Fibroblast of lung (primary cell): ENCODE results near the gene GDF9. TPM values are rescaled to one million over a fixed set of nuclear protein-coding genes. Genes with fewer than 3 reads are reported as not detected.

Source experiments
- DNase-seq, 2 donors: peaks; one replicate each; pipeline versions ENCODE4 v3.0.0 to v3.0.0-alpha.2; 2010; ENCODE audit warnings: low read depth in 2 of 2
- H2AFZ ChIP-seq: 2 replicates; pipeline ENCODE4 v1.5.1; 2012; ENCODE audit warnings: low read length, control low read depth, inconsistent platforms
- H3K27ac ChIP-seq: 2 replicates; pipeline ENCODE4 v1.5.1; 2011; ENCODE audit warnings: low read length, control low read depth; ENCODE audit not compliant: insufficient read depth
- H3K27me3 ChIP-seq: 2 replicates; pipeline ENCODE4 v1.5.1; 2011; ENCODE audit warnings: mild to moderate bottlenecking, low read length; ENCODE audit not compliant: control insufficient read depth, insufficient read depth
- H3K36me3 ChIP-seq: 2 replicates; pipeline ENCODE4 v1.5.1; 2011; ENCODE audit warnings: low read length; ENCODE audit not compliant: control insufficient read depth, insufficient read depth
- H3K4me1 ChIP-seq: 2 replicates; pipeline ENCODE4 v1.5.1; 2011; ENCODE audit warnings: low read length; ENCODE audit not compliant: control insufficient read depth, insufficient read depth; ENCODE audit errors: extremely low read depth
- H3K4me2 ChIP-seq: 2 replicates; pipeline ENCODE4 v1.5.1; 2011; ENCODE audit warnings: low read length, control low read depth; ENCODE audit not compliant: insufficient read depth; ENCODE audit errors: extremely low read depth
- H3K4me3 ChIP-seq, 4 experiments: fragments of 200-600 bp in 1 of 4; sonication (generic) in 1 of 4; replicated peaks in 1 of 4; 2 replicates each; pipeline ENCODE4 v1.5.1; 2011 to 2016; ENCODE audit warnings: low read length in 4 of 4, low read depth in 3 of 4, mild to moderate bottlenecking in 3 of 4, control low read depth in 2 of 4, inconsistent platforms in 1 of 4, mixed read lengths in 1 of 4; ENCODE audit not compliant: insufficient read depth in 1 of 4; ENCODE audit errors: control extremely low read depth in 1 of 4
- H3K79me2 ChIP-seq: 2 replicates; pipeline ENCODE4 v1.5.1; 2012; ENCODE audit warnings: mild to moderate bottlenecking, low read length, inconsistent platforms; ENCODE audit not compliant: control insufficient read depth, insufficient read depth
- H3K9ac ChIP-seq: 2 replicates; pipeline ENCODE4 v1.5.1; 2011; ENCODE audit warnings: mild to moderate bottlenecking, low read length, control low read depth; ENCODE audit not compliant: insufficient read depth
- H3K9me3 ChIP-seq: 2 replicates; pipeline ENCODE4 v1.5.1; 2012; ENCODE audit warnings: low read depth, low read length; ENCODE audit not compliant: control insufficient read depth, insufficient read depth
- H4K20me1 ChIP-seq: 2 replicates; pipeline ENCODE4 v1.5.1; 2011; ENCODE audit warnings: low read length; ENCODE audit not compliant: control insufficient read depth, insufficient read depth; ENCODE audit errors: extremely low read depth
- EZH2 ChIP-seq: IDR thresholded peaks from 2 replicates; pipeline ENCODE4 v1.5.1; 2012; ENCODE audit warnings: low read length, control low read depth, mild to moderate bottlenecking; ENCODE audit errors: missing control alignments
- polyA plus RNA-seq, 2 donors: library from polyadenylated mRNA; depleted of rRNA in 1 of 2; stranded (reverse) in 1 of 2; unstranded in 1 of 2; fragments of >200 nt; gene quantifications; 2 replicates each; pipeline ENCODE4 v1.2.1, GENCODE V29; 2011 to 2012; ENCODE audit warnings: missing spikeins in 1 of 2
- total RNA-seq: library from RNA; depleted of rRNA; stranded (reverse); fragments of >200 nt; gene quantifications from 2 replicates; pipeline ENCODE4 v1.2.1, GENCODE V29; 2014
- TF ChIP-seq, protein P1 (sequence below), 2 donors: IDR thresholded peaks in 1 of 2; conservative IDR thresholded peaks in 1 of 2; 1 replicate in 1 of 2; 2 replicates in 1 of 2; pipeline ENCODE4 v1.5.1; 2011 to 2012; ENCODE audit warnings: low read length in 2 of 2, control low read depth in 1 of 2, inconsistent platforms in 1 of 2, low read depth in 1 of 2, mild to moderate bottlenecking in 1 of 2

Gene GDF9
- total and polyA plus RNA-seq, 2 donors (not counting 1 experiment from before 2014, with no cell fraction given): 0.11 to 0.17 TPM

DNA sequence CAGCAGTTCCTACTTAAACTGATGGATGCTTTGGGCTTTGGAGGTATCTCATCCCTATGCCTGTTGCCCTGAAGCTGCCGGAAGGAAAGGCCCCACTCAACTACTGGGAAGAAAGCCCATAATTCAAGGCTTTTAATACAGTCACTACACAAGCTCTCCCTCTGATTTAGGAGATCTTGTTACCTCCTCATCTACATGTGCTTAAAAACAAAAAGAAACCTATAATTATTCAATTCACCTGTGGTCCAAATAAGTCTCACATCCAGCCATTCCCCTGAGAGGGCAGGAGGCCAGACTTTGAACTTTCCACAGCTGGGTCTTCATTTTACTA, 6.5 kb upstream of the GDF9 start:
- Histone ChIP-seq H2AFZ (no peak overlapping the region), H3K36me3 (peaks cover 10% of the 10 kb centered on the region), H3K9me3 (no peaks in the 10 kb centered on the region), H3K4me2 (no peak overlapping the region), H3K4me1 (peaks cover 5% of the 10 kb centered on the region), H4K20me1 (no peaks in the 10 kb centered on the region), H3K27ac (no peak overlapping the region), H3K4me3 (no peak overlapping the region), H3K27me3 (no peaks in the 10 kb centered on the region), H3K79me2 (peaks cover 1% of the 10 kb centered on the region), H3K9ac (no peak overlapping the region)
- TF ChIP-seq EZH2: no peak
- TF ChIP-seq, protein P1, sequence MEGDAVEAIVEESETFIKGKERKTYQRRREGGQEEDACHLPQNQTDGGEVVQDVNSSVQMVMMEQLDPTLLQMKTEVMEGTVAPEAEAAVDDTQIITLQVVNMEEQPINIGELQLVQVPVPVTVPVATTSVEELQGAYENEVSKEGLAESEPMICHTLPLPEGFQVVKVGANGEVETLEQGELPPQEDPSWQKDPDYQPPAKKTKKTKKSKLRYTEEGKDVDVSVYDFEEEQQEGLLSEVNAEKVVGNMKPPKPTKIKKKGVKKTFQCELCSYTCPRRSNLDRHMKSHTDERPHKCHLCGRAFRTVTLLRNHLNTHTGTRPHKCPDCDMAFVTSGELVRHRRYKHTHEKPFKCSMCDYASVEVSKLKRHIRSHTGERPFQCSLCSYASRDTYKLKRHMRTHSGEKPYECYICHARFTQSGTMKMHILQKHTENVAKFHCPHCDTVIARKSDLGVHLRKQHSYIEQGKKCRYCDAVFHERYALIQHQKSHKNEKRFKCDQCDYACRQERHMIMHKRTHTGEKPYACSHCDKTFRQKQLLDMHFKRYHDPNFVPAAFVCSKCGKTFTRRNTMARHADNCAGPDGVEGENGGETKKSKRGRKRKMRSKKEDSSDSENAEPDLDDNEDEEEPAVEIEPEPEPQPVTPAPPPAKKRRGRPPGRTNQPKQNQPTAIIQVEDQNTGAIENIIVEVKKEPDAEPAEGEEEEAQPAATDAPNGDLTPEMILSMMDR (conservative IDR thresholded peaks at IDR 0.05 in 1 of 2, IDR thresholded peaks at IDR 0.05 in 1 of 2; ENCODE audit: low read depth in 1 of 2, low read length in 2 of 2): no peak
- DNase-seq: no peak

DNA sequence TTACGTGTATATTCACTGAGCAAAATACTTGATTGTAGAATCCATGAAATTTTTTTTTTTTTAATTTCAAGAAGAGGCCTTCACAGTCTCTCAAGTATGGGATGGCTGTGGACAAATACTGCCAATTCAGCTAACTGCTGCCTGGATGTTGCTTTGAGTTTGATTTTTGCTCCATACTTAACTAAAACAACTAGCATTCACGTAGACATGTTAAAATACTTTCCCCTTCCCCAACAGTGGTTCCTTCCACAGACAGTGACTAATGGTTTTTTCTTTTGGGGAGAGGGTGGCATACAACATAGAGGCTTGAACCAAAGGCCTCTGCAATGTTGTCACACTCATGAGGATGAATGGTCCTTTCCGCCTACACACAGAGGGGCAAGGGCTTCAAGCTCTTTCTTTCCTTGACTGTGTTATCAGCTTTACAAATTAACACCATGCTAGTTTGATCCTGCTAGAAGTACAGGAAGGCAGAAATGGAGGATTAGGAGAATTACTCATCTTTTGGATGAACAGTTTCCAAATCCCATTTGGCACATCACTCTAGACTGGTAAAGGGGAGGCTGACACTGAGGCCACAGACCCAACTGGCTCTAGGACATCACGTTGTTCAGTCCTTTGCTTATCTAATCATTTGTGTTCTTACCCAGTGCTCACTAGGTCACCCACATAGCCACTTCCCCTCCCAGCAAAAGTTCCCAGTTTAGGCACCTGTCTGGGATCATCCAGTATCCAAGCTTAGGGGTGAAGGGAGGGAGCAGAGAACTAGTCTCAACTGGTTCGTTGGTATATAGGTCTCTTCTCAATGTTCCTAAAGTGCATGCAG, 5.4 kb upstream of the GDF9 start:
- H3K27ac ChIP-seq: no peak overlapping the region

DNA sequence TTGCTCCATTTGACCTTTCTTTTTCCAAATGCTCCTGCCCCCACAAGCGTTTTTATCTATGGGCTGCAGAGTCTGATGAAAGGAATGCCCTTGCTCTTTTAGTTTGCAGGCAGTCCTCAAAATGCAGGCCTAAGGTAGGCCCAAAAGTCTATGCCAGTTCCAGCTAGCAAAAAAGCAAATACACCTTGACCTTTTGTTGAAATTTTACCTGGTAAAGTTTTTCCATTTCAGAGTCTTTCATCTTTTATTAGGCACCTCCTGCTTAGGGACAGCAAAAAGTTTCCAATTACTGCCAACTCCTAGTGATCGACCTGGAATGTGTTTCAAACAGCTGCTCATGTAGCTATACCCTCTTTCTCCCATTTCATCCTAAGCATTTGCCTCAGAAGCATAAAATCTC, 4.5 kb upstream of the GDF9 start:
- H3K27me3 ChIP-seq: no peaks in the 10 kb centered on the region
- H3K4me1 ChIP-seq: peaks cover 3% of the 10 kb centered on the region
- peaks cover 14% of the 10 kb centered on the region for H3K79me2 ChIP-seq
- no peak for DNase-seq
- no peak overlapping the region for H3K27ac ChIP-seq
- no peak overlapping the region for H2AFZ ChIP-seq
- H3K36me3 ChIP-seq: peaks cover 9% of the 10 kb centered on the region
- TF ChIP-seq, protein P1 (conservative IDR thresholded peaks at IDR 0.05 in 1 of 2, IDR thresholded peaks at IDR 0.05 in 1 of 2; ENCODE audit: low read depth in 1 of 2, low read length in 2 of 2): no peak
- no peak for TF ChIP-seq EZH2
- no peaks in the 10 kb centered on the region for H4K20me1 ChIP-seq
- H3K4me2 ChIP-seq: no peak overlapping the region
- H3K4me3 ChIP-seq: no peak overlapping the region
- H3K9me3 ChIP-seq: no peaks in the 10 kb centered on the region
- H3K9ac ChIP-seq: no peak overlapping the region

More for the DNA sequence above, 5.4 kb upstream of the GDF9 start:
- no peaks in the 10 kb centered on the region for H3K27me3 ChIP-seq
- H3K4me2 ChIP-seq: no peak overlapping the region
- no peaks in the 10 kb centered on the region for H3K9me3 ChIP-seq
- TF ChIP-seq, protein P1 (conservative IDR thresholded peaks at IDR 0.05 in 1 of 2, IDR thresholded peaks at IDR 0.05 in 1 of 2; ENCODE audit: low read depth in 1 of 2, low read length in 2 of 2): no peak
- TF ChIP-seq EZH2: no peak
- H3K4me3 ChIP-seq: no peak overlapping the region
- H3K9ac ChIP-seq: no peak overlapping the region
- H3K79me2 ChIP-seq: peaks cover 12% of the 10 kb centered on the region
- no peak overlapping the region for H2AFZ ChIP-seq
- H4K20me1 ChIP-seq: no peaks in the 10 kb centered on the region
- H3K4me1 ChIP-seq: peaks cover 5% of the 10 kb centered on the region
- H3K36me3 ChIP-seq: peaks cover 9% of the 10 kb centered on the region
- no peak for DNase-seq
